ENCODE data around the gene PAK5. TPM values are rescaled to one million over a fixed set of nuclear protein-coding genes. Genes with fewer than 3 reads are reported as not detected.

PAK5 gene
- total RNA-seq, 1 experiment from 2014 or later: 0.03 TPM

- H3K4me3 ChIP-seq (ENCODE audit: insufficient read depth, low read depth, low read length): no peak overlapping the region
- DNase-seq: no peak
- no peaks in the 10 kb centered on the region for H3K27me3 ChIP-seq (ENCODE audit: control insufficient read depth, insufficient read depth, low read length)
- H3K36me3 ChIP-seq (replicated peaks; ENCODE audit: control insufficient read depth, insufficient read depth, low read length): no peaks in the 10 kb centered on the region
Measured at GRCh38 chr20:9817654-9818053, 21.2 kb downstream of the PAK5 start.

- DNase-seq: no peak
- no peak overlapping the region for H3K4me3 ChIP-seq (ENCODE audit: insufficient read depth, low read depth, low read length)
- H3K27me3 ChIP-seq (ENCODE audit: control insufficient read depth, insufficient read depth, low read length): no peaks in the 10 kb centered on the region
- no peaks in the 10 kb centered on the region for H3K36me3 ChIP-seq (replicated peaks; ENCODE audit: control insufficient read depth, insufficient read depth, low read length)
Measured at GRCh38 chr20:9815632-9816031, 23.2 kb downstream of the PAK5 start.

GRCh38 chr20:9810738-9811137 lies 28.1 kb downstream of the PAK5 start:
- H3K4me3 ChIP-seq (ENCODE audit: insufficient read depth, low read depth, low read length): no peak overlapping the region
- H3K36me3 ChIP-seq (replicated peaks; ENCODE audit: control insufficient read depth, insufficient read depth, low read length): no peaks in the 10 kb centered on the region
- DNase-seq: no peak
- H3K27me3 ChIP-seq (ENCODE audit: control insufficient read depth, insufficient read depth, low read length): no peaks in the 10 kb centered on the region

- H3K27me3 ChIP-seq (ENCODE audit: control insufficient read depth, insufficient read depth, low read length): no peaks in the 10 kb centered on the region
- no peak for DNase-seq
- no peaks in the 10 kb centered on the region for H3K36me3 ChIP-seq (replicated peaks; ENCODE audit: control insufficient read depth, insufficient read depth, low read length)
- H3K4me3 ChIP-seq (ENCODE audit: insufficient read depth, low read depth, low read length): no peak overlapping the region
Measured at GRCh38 chr20:9809271-9809670, 29.6 kb downstream of the PAK5 start.

DNA sequence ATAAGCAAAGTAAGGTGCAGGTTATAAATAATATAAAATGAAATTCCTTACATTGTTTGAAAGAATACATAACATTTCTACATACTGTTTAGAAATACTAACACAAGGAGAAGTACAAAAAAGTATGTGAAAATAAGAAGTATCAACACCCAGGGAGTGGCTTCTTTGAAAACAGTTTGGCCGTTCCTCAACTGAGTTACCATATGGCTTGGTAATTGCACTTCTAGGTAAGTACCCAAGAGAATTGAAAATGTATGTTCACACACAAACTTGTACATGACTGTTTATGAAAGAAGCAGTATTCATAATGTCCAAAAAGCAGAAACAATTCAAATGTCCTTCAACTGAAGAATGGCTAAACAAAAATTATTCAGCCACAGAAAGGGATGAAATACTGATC lies 30.7 kb downstream of the PAK5 start:
- H3K36me3 ChIP-seq (replicated peaks; ENCODE audit: control insufficient read depth, insufficient read depth, low read length): no peaks in the 10 kb centered on the region
- H3K27me3 ChIP-seq (ENCODE audit: control insufficient read depth, insufficient read depth, low read length): no peaks in the 10 kb centered on the region
- no peak overlapping the region for H3K4me3 ChIP-seq (ENCODE audit: insufficient read depth, low read depth, low read length)
- DNase-seq: no peak

DNA sequence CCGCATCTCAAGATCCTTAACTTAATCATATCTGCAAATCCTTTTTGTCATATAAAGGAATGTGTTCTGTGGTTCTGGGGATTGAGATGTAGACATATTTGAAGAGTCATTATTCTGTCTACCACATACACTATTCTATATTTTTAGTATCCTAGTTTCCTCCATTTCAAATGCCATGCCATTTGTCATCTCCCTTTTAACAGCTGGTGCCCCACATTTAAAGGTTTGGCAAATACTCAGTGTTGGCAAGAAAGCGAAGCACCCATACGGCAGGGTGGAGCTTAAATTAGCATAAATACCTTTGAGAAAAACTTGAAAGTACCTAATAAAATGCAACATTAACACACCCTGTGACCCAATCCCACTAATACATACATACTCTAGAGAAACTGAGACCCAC lies 31.7 kb downstream of the PAK5 start:
- Histone ChIP-seq H3K27me3 (ENCODE audit: control insufficient read depth, insufficient read depth, low read length) (no peaks in the 10 kb centered on the region), H3K4me3 (ENCODE audit: insufficient read depth, low read depth, low read length) (no peak overlapping the region), H3K36me3 (replicated peaks; ENCODE audit: control insufficient read depth, insufficient read depth, low read length) (no peaks in the 10 kb centered on the region)
- no peak for DNase-seq

DNA sequence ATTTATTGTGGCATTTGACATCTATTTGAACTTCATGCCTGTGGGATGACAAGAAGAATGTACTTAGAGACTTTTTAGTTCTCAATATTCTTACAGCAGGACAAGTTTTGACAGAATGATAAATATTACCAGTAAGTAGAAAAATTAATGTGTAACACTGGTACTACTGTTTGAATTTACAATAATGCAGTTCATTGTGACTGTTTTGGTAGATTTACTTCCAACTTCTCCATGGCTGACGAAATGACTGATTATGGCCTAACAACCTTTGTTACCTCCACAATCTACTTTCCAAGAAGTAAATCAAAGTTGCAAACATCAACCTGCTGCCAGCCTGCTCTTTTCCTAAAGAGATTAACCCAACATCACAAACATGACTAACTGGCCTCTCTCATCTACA lies 38.5 kb downstream of the PAK5 start:
- Histone ChIP-seq H3K4me3 (ENCODE audit: insufficient read depth, low read depth, low read length) (no peak overlapping the region), H3K27me3 (ENCODE audit: control insufficient read depth, insufficient read depth, low read length) (no peaks in the 10 kb centered on the region), H3K36me3 (replicated peaks; ENCODE audit: control insufficient read depth, insufficient read depth, low read length) (no peaks in the 10 kb centered on the region)
- DNase-seq: no peak

- DNase-seq: no peak
- H3K27me3 ChIP-seq (ENCODE audit: control insufficient read depth, insufficient read depth, low read length): no peaks in the 10 kb centered on the region
- H3K4me3 ChIP-seq (ENCODE audit: insufficient read depth, low read depth, low read length): no peak overlapping the region
- no peaks in the 10 kb centered on the region for H3K36me3 ChIP-seq (replicated peaks; ENCODE audit: control insufficient read depth, insufficient read depth, low read length)
Measured at GRCh38 chr20:9794831-9795230, 44.0 kb downstream of the PAK5 start.

DNA sequence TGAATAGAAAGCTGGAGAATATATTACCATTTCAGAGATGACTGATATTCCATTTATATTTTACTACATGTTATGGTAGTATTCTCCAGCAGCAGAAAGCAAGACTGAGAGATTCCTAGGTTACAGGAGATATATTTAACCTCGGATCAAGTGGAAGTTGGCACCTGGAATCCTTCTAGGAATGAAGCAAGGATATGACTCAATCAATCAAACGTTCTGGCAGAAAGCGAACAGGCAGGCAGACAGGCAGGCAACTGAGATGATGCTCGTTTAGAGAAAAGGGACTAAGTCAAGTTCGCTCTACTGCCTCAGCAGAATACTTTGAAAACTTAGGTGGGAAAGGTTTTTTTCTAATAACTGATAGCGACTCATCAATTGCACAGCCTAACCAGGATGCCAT lies 46.2 kb downstream of the PAK5 start:
- Histone ChIP-seq H3K27me3 (ENCODE audit: control insufficient read depth, insufficient read depth, low read length) (no peaks in the 10 kb centered on the region), H3K36me3 (replicated peaks; ENCODE audit: control insufficient read depth, insufficient read depth, low read length) (no peaks in the 10 kb centered on the region), H3K4me3 (ENCODE audit: insufficient read depth, low read depth, low read length) (no peak overlapping the region)
- DNase-seq: no peak

DNA sequence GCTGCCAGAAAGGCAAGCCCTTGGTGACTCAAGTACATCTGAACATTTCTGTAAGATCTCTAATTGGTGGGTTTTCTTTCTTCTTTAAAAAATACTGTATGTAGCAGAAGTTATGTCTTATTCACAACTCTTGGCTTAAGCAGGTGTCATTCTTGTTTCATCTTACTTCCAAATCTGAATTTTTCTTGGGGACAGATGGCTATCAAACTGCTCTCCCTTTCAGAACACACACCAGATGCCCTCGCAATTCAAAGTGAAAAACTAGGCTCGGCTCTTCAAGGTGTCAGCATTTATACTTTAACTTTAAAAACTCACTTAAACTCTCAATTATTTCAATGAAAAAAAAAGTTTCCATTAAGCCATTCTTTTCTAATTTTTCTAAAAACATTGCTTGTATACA lies 49.7 kb downstream of the PAK5 start:
- Histone ChIP-seq H3K4me3 (ENCODE audit: insufficient read depth, low read depth, low read length) (no peak overlapping the region), H3K27me3 (ENCODE audit: control insufficient read depth, insufficient read depth, low read length) (no peaks in the 10 kb centered on the region), H3K36me3 (replicated peaks; ENCODE audit: control insufficient read depth, insufficient read depth, low read length) (no peaks in the 10 kb centered on the region)
- no peak for DNase-seq

DNA sequence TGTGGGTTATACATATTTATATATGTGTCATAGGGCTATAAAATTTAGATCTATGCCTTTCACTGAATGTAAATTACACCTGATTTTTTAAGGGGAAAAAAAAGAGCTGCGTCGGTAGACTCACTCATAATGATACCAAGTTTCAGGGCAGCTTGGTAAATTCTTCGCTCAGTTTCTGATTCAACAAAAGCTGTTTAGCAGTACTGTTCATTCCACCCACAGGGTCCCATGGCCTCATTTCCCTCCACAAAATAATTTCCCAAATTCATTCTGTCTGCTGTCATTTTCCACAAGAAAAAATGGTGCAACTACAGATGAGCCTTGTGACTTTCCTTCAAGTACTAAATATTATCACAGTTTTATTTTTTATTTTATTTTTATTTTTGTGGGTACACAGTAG lies 63.7 kb downstream of the PAK5 start:
- no peak for DNase-seq
- Histone ChIP-seq H3K36me3 (replicated peaks; ENCODE audit: control insufficient read depth, insufficient read depth, low read length) (no peaks in the 10 kb centered on the region), H3K27me3 (ENCODE audit: control insufficient read depth, insufficient read depth, low read length) (no peaks in the 10 kb centered on the region), H3K4me3 (ENCODE audit: insufficient read depth, low read depth, low read length) (no peak overlapping the region)

GRCh38 chr20:9769954-9770353 lies 68.9 kb downstream of the PAK5 start:
- Histone ChIP-seq H3K27me3 (ENCODE audit: control insufficient read depth, insufficient read depth, low read length) (no peaks in the 10 kb centered on the region), H3K4me3 (ENCODE audit: insufficient read depth, low read depth, low read length) (no peak overlapping the region), H3K36me3 (replicated peaks; ENCODE audit: control insufficient read depth, insufficient read depth, low read length) (no peaks in the 10 kb centered on the region)
- DNase-seq: no peak

DNA sequence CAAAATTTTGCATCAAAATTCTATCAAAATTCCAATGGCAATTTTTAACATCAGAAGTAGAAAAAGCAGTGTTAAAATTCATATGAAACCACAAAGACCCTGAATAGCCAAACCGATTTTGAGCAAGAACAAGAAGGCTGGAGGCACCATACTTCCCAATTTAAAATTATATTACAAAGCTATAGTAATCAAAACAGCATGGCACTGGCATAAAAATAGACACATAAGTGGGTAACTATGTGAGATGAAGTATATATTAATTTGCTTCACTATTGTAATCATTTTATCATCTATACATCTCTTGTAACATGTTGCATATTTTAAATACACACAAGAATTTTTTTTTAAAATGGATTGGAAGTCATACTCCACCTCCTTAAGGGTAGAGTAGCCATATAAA lies 77.4 kb downstream of the PAK5 start:
- no peak for DNase-seq
- Histone ChIP-seq H3K36me3 (replicated peaks; ENCODE audit: control insufficient read depth, insufficient read depth, low read length) (no peaks in the 10 kb centered on the region), H3K4me3 (ENCODE audit: insufficient read depth, low read depth, low read length) (no peak overlapping the region), H3K27me3 (ENCODE audit: control insufficient read depth, insufficient read depth, low read length) (no peaks in the 10 kb centered on the region)

DNA sequence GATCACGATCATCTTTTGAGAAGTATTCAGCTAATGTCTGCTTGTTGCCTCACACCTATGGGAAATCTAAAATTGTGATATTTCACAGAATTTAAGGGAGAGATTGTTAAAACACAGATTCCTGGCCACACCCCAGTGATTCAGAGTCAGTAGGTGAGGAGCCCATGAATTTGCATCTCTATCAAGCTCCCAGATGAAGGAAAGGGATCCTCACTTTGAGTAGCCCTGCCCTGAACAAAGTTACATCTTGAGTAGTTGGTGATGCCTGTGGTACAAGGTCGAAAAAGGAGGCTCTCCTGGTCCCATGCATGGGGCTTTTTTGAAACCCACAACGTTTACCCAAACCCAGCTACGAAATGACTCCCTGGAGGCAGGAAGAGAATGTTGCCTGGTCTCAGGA lies 79.5 kb downstream of the PAK5 start:
- H3K27me3 ChIP-seq (ENCODE audit: control insufficient read depth, insufficient read depth, low read length): no peaks in the 10 kb centered on the region
- no peaks in the 10 kb centered on the region for H3K36me3 ChIP-seq (replicated peaks; ENCODE audit: control insufficient read depth, insufficient read depth, low read length)
- DNase-seq: no peak
- no peak overlapping the region for H3K4me3 ChIP-seq (ENCODE audit: insufficient read depth, low read depth, low read length)

- Histone ChIP-seq H3K27me3 (ENCODE audit: control insufficient read depth, insufficient read depth, low read length) (no peaks in the 10 kb centered on the region), H3K4me3 (ENCODE audit: insufficient read depth, low read depth, low read length) (no peak overlapping the region), H3K36me3 (replicated peaks; ENCODE audit: control insufficient read depth, insufficient read depth, low read length) (no peaks in the 10 kb centered on the region)
- no peak for DNase-seq
Measured at GRCh38 chr20:9758752-9759151, 80.1 kb downstream of the PAK5 start.

DNA sequence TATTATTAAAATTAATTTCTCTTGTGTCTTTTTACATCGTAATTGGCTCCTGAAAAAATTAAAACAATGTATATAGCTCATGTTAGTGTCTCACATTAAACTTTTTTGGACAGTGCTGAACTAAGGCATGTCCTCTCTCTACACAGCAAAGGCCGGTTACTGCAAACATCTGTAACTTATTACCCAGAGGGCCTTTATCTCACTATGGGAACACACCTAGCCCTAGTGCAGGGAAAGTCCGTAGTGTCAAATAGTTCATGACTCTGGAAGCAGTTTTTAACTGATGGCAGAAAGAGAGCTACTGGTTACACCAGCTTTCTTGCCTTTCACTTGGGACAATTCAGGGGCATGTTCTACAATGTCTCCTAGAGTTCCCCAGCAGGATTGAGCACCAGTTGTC lies 82.2 kb downstream of the PAK5 start:
- no peaks in the 10 kb centered on the region for H3K27me3 ChIP-seq (ENCODE audit: control insufficient read depth, insufficient read depth, low read length)
- no peak for DNase-seq
- H3K36me3 ChIP-seq (replicated peaks; ENCODE audit: control insufficient read depth, insufficient read depth, low read length): no peaks in the 10 kb centered on the region

More for the DNA sequence above, 82.2 kb downstream of the PAK5 start:
- no peak overlapping the region for H3K4me3 ChIP-seq (ENCODE audit: insufficient read depth, low read depth, low read length)
